Activated CD4-positive, alpha-beta T cell treated with anti-CD3 and anti-CD28 coated beads for 36 hours (primary cell): ENCODE results near the gene BRK1. TPM values are rescaled to one million over a fixed set of nuclear protein-coding genes. Genes with fewer than 3 reads are reported as not detected.
"Not testable (repeated sequence)": the region's sequence is repeated elsewhere in the genome, so short reads cannot be mapped to it uniquely, and the experiment has no call there.

Experiments
- ATAC-seq: fragments of 200-7000 bp; cut with Tn5 transposase; one replicate; pipeline ENCODE4 v1.10.0; 2021; ENCODE audit warnings: mild to moderate bottlenecking, moderate library complexity
- CTCF ChIA-PET: fragments of 350-600 bp; sonication (Branson Sonifier 250); formaldehyde crosslinking; loops from one replicate; lab custom pipeline; 2021; ENCODE audit warnings: antibody characterized with exemption; lab: Charles Lee
- POLR2A ChIA-PET: fragments of 350-600 bp; sonication (Branson Sonifier 250); formaldehyde crosslinking; loops from one replicate; lab custom pipeline; 2021; ENCODE audit warnings: antibody characterized with exemption, inconsistent platforms; lab: Charles Lee
- DNase-seq: peaks from one replicate; pipeline ENCODE4 v3.0.0-alpha.2; 2020
- H3K27ac Mint-ChIP-seq: one replicate; pipeline ENCODE4 v1.8.0; 2021; ENCODE audit warnings: mixed read lengths
- H3K27me3 Mint-ChIP-seq: one replicate; pipeline ENCODE4 v1.8.0; 2021; ENCODE audit warnings: mixed read lengths
- H3K36me3 Mint-ChIP-seq: one replicate; pipeline ENCODE4 v1.8.0; 2021; ENCODE audit warnings: low read depth, mixed read lengths
- H3K4me1 Mint-ChIP-seq: one replicate; pipeline ENCODE4 v1.8.0; 2021; ENCODE audit warnings: mixed read lengths
- H3K4me3 Mint-ChIP-seq: one replicate; pipeline ENCODE4 v1.8.0; 2021; ENCODE audit warnings: mild to moderate bottlenecking, moderate library complexity, mixed read lengths
- H3K9me3 Mint-ChIP-seq: one replicate; pipeline ENCODE4 v1.8.0; 2021; ENCODE audit warnings: low read depth, mixed read lengths
- intact Hi-C, 2 experiments: fragments of 100-400 bp; cut with DNase I in 1 of 2; cut with micrococcal nuclease in 1 of 2; formaldehyde crosslinking; loops; one replicate each; pipeline versions ENCODE4 v1.14.2 to v1.15.1; 2022 to 2024; cut with DNase I, micrococcal nuclease
- total RNA-seq, 2 experiments: library from RNA; stranded (reverse); gene quantifications; one replicate each; pipeline ENCODE4 v1.2.3, GENCODE V29; 2021

Gene BRK1
- 10 to 100 TPM; 83.4 to 86.6 TPM for total RNA-seq

DNA sequence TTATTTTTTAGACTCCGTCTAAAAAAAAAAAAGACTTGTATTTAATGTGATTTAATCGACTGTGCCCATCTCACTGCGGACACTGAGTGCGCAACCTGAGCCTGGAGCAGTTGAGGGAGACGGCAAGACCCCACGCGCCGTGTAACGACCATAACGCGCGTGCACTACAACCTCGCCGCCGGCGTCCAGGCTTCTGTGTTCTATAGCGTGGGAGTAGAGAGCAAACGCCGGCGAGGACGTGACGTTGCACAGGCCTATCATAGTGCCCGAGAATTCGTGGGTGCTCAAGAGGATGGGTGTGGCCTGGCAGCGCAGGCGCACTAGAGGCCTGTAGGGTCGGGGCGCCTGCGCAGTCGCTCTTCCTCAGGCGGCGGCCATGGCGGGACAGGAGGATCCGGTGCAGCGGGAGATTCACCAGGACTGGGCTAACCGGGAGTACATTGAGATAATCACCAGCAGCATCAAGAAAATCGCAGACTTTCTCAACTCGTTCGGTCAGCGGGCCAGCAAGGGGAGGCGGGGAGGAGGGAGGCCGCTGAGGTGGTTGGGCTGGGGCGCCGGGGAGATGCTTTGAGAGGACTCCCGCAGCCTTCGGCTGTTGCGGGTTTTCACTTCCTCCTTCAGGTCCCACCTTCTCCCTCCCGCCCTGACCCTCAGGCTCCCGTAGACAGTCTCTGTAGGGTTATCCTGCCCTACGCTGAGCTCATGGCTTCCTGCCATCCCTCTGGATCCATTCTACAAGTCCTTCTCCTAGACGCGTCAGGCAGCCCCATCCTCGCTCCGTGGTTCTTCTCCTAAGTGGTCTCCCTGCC, at the start of gene BRK1:
Gene BRK1 (plus strand): TSS at position 350 of the 812 bp plus-strand sequence. CDS start 27 bp downstream, at position 377.
- DNase-seq (peak; percentile 98), ATAC-seq (peak; percentile 98)
- H3K9me3 Mint-ChIP-seq: no peaks in the 10 kb centered on the region
- intact Hi-C loops: loop anchor here (1.0 to 5.0 kb wide), 17 partner anchors 26 to 719 kb away; partner anchors contain the start of genes JAGN1 (in 2 of the 2), SEC13 (in 2 of the 2), EMC3 (in 1 of the 2) and FANCD2 (in 1 of the 2)
- peak within 1 kb of the TSS; percentile 96 for H3K4me3 Mint-ChIP-seq
- POLR2A ChIA-PET: interaction anchor here (0.5 to 0.6 kb wide), 2 partner anchors 113 to 134 kb away, joined by 3 to 7 read pairs; no protein-coding TSS in a partner anchor
- H3K27me3 Mint-ChIP-seq: no peaks in the 10 kb centered on the region
- peaks cover 32% of the 10 kb centered on the region for H3K36me3 Mint-ChIP-seq
- CTCF ChIA-PET: interaction anchor here (0.6 to 1.3 kb wide), 2 partner anchors 135 to 150 kb away, joined by 5 read pairs; no protein-coding TSS in a partner anchor
- H3K27ac Mint-ChIP-seq: peak within 1 kb of the TSS; percentile 92
- H3K4me1 Mint-ChIP-seq: peaks cover 35% of the 10 kb centered on the region

- peaks cover 52% of the 10 kb centered on the region for H3K36me3 Mint-ChIP-seq
- CTCF ChIA-PET, H3K4me3 Mint-ChIP-seq, H3K9me3 Mint-ChIP-seq, DNase-seq, H3K27ac Mint-ChIP-seq, H3K27me3 Mint-ChIP-seq, H3K4me1 Mint-ChIP-seq, intact Hi-C loops, ATAC-seq: not testable (repeated sequence)
- POLR2A ChIA-PET: interaction anchor here (0.6 kb wide), 1 partner anchor 117 kb away, joined by 3 read pairs; no protein-coding TSS in a partner anchor
Observed at GRCh38 chr3:10070077-10070476, 45.4 kb upstream of the BRK1 start.

GRCh38 chr3:10074666-10075065, 40.8 kb upstream of the BRK1 start:
- no peaks in the 10 kb centered on the region for H3K4me1 Mint-ChIP-seq
- no peaks in the 10 kb centered on the region for H3K27me3 Mint-ChIP-seq
- ChIA-PET CTCF (no interaction called here), POLR2A (no interaction called here)
- no peaks in the 10 kb centered on the region for H3K9me3 Mint-ChIP-seq
- H3K36me3 Mint-ChIP-seq: peaks cover 37% of the 10 kb centered on the region
- intact Hi-C loops: no loop called here
- no peak overlapping the region for H3K4me3 Mint-ChIP-seq
- H3K27ac Mint-ChIP-seq: no peak overlapping the region
- no peak for ATAC-seq
- no peak for DNase-seq

DNA sequence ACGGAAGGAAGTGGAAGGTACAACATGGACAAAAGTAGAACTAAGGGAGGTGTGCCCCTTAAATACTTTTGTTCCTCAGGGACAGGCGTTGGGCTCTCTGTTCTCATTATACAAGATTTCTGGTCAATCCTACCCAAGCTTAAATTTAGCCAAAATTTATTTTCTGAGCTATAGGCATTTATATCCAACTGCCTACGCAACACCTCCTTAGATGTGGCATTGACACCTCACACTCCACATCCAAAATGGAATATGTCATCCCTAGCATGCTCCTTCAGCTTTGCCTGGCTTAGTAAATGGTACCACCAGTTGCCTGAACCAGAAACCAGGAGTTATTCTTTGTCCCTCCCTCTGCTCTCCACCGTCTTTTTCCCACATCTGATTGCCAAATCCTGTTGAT, 33.6 kb upstream of the BRK1 start:
- no peaks in the 10 kb centered on the region for H3K9me3 Mint-ChIP-seq
- no peaks in the 10 kb centered on the region for H3K27me3 Mint-ChIP-seq
- no peak overlapping the region for H3K27ac Mint-ChIP-seq
- intact Hi-C loops: no loop called here
- no peaks in the 10 kb centered on the region for H3K4me1 Mint-ChIP-seq
- no peak for DNase-seq
- ChIA-PET CTCF (interaction anchor here (0.7 kb wide), 1 partner anchor 117 kb away, joined by 3 read pairs; no protein-coding TSS in a partner anchor), POLR2A (no interaction called here)
- H3K36me3 Mint-ChIP-seq: peaks cover 59% of the 10 kb centered on the region
- H3K4me3 Mint-ChIP-seq: no peak overlapping the region
- ATAC-seq: no peak

DNA sequence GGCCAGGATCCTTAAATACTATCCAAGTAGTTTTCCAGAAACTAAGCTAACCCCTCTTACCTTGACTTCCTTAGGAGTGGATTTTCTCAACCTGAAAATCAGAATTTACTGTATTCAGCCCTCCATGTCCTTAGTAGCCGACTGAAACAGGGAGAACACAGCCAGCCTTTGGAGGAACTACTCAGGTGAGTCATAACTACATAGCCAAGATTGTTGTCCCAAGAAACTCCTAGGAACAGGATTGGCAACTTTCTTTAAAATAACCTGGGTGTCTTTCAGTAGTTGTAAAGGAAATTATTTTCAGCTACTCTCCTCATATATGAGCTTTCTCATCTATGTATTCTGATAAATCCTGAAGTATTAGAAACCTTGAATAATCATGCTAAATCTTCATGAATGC, 29.7 kb upstream of the BRK1 start:
- Mint-ChIP-seq H3K9me3 (no peaks in the 10 kb centered on the region), H3K27ac (no peak overlapping the region), H3K4me3 (no peak overlapping the region), H3K27me3 (no peaks in the 10 kb centered on the region), H3K36me3 (peaks cover 68% of the 10 kb centered on the region), H3K4me1 (no peaks in the 10 kb centered on the region)
- CTCF ChIA-PET: interaction anchor here (0.7 kb wide), 1 partner anchor 245 kb away, joined by 3 read pairs; no protein-coding TSS in a partner anchor
- ATAC-seq (no peak), DNase-seq (no peak)
- intact Hi-C loops: loop anchor here in 1 of 2 experiments (5.0 kb wide), 1 partner anchor 48 kb away; no protein-coding TSS in a partner anchor
- POLR2A ChIA-PET: no interaction called here

- no peak for ATAC-seq
- ChIA-PET POLR2A (no interaction called here), CTCF (no interaction called here)
- no peak overlapping the region for H3K27ac Mint-ChIP-seq
- H3K36me3 Mint-ChIP-seq: peaks cover 62% of the 10 kb centered on the region
- H3K4me3 Mint-ChIP-seq: no peak overlapping the region
- intact Hi-C loops: loop anchor here in 1 of 2 experiments (5.0 kb wide), 1 partner anchor 51 kb away; no protein-coding TSS in a partner anchor
- no peaks in the 10 kb centered on the region for H3K27me3 Mint-ChIP-seq
- no peaks in the 10 kb centered on the region for H3K4me1 Mint-ChIP-seq
- no peak for DNase-seq
- H3K9me3 Mint-ChIP-seq: no peaks in the 10 kb centered on the region
Observed at GRCh38 chr3:10088256-10088655, 27.2 kb upstream of the BRK1 start.

DNA sequence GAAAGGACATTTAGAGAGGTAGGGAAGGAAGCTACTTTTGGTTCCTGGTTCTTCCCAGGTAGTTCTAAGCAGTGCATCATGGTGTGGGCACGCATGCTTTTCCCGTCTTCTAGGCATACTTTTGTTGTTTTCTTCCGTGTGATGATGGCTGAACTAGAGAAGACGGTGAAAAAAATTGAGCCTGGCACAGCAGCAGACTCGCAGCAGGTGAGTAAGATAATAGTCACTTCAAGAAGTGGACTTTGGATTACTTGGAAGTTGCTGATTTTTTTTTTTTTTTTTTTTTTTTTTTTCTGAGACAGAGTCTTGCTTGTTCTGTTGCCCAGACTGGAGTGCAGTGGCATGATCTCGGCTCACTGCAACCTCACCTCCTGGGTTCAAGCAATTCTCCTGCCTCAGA, 25.3 kb upstream of the BRK1 start:
- H3K27me3 Mint-ChIP-seq: no peaks in the 10 kb centered on the region
- H3K4me3 Mint-ChIP-seq: no peak overlapping the region
- ChIA-PET CTCF (no interaction called here), POLR2A (no interaction called here)
- no peak for DNase-seq
- no peak overlapping the region for H3K27ac Mint-ChIP-seq
- H3K9me3 Mint-ChIP-seq: no peaks in the 10 kb centered on the region
- peaks cover 68% of the 10 kb centered on the region for H3K36me3 Mint-ChIP-seq
- H3K4me1 Mint-ChIP-seq: no peaks in the 10 kb centered on the region
- no peak for ATAC-seq
- intact Hi-C loops: no loop called here

- CTCF ChIA-PET, H3K27me3 Mint-ChIP-seq, H3K27ac Mint-ChIP-seq, H3K4me1 Mint-ChIP-seq, POLR2A ChIA-PET, DNase-seq, ATAC-seq, intact Hi-C loops, H3K4me3 Mint-ChIP-seq, H3K9me3 Mint-ChIP-seq: not testable (repeated sequence)
- H3K36me3 Mint-ChIP-seq: peaks cover 64% of the 10 kb centered on the region
Observed at GRCh38 chr3:10090774-10091173, 24.7 kb upstream of the BRK1 start.

- H3K36me3 Mint-ChIP-seq: peaks cover 60% of the 10 kb centered on the region
- H3K27me3 Mint-ChIP-seq, DNase-seq, intact Hi-C loops, H3K27ac Mint-ChIP-seq, POLR2A ChIA-PET, ATAC-seq, H3K4me3 Mint-ChIP-seq, CTCF ChIA-PET, H3K4me1 Mint-ChIP-seq, H3K9me3 Mint-ChIP-seq: not testable (repeated sequence)
Observed at GRCh38 chr3:10091387-10091786, 24.1 kb upstream of the BRK1 start.

DNA sequence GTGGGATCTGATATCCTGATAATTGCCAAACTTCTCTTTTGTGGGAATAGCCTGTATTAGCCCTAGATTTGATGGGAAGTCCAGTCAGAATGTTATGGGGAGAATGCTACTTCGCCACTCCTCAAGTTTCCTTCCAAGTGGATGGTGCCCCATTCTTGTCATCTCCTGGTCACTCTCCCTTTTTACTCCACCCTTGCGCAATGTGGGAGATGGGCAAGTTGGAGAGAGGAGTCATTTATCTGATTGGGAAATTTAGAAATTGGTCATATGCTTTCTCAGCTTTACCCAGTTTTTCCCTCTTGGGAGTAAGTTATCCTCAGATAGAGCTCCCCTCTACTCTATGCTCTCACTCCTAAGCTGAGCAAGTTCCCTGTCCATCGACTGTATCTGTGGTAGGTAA, 21.8 kb upstream of the BRK1 start:
- DNase-seq (no peak), ATAC-seq (no peak)
- intact Hi-C loops: no loop called here
- POLR2A ChIA-PET: no interaction called here
- Mint-ChIP-seq H3K9me3 (no peaks in the 10 kb centered on the region), H3K27me3 (no peaks in the 10 kb centered on the region), H3K36me3 (peaks cover 58% of the 10 kb centered on the region), H3K4me1 (no peaks in the 10 kb centered on the region), H3K4me3 (no peak overlapping the region), H3K27ac (no peak overlapping the region)
- CTCF ChIA-PET: interaction anchor here (0.5 kb wide), 1 partner anchor 10 kb away, joined by 4 read pairs; no protein-coding TSS in a partner anchor

GRCh38 chr3:10099041-10099440, 16.4 kb upstream of the BRK1 start:
- DNase-seq (no peak), ATAC-seq (no peak)
- Mint-ChIP-seq H3K27me3 (no peaks in the 10 kb centered on the region), H3K9me3 (no peaks in the 10 kb centered on the region), H3K27ac (no peak overlapping the region), H3K4me1 (no peaks in the 10 kb centered on the region), H3K4me3 (no peak overlapping the region), H3K36me3 (peaks cover 35% of the 10 kb centered on the region)
- intact Hi-C loops: loop anchor here in 1 of 2 experiments (5.0 kb wide), 1 partner anchor 37 kb away; no protein-coding TSS in a partner anchor
- ChIA-PET CTCF (no interaction called here), POLR2A (no interaction called here)
